ENCODE data around the gene CYP4X1. TPM values are rescaled to one million over a fixed set of nuclear protein-coding genes. Genes with fewer than 3 reads are reported as not detected.

Gene CYP4X1, protein sequence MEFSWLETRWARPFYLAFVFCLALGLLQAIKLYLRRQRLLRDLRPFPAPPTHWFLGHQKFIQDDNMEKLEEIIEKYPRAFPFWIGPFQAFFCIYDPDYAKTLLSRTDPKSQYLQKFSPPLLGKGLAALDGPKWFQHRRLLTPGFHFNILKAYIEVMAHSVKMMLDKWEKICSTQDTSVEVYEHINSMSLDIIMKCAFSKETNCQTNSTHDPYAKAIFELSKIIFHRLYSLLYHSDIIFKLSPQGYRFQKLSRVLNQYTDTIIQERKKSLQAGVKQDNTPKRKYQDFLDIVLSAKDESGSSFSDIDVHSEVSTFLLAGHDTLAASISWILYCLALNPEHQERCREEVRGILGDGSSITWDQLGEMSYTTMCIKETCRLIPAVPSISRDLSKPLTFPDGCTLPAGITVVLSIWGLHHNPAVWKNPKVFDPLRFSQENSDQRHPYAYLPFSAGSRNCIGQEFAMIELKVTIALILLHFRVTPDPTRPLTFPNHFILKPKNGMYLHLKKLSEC
- total RNA-seq (2011; cell fraction: chromatin; rRNA removed; ENCODE audit: low replicate concordance) = not detected in 2 replicates
- total RNA-seq (2011; cell fraction: nucleolus; rRNA removed) = not detected in 2 replicates
- total RNA-seq (2011; cell fraction: nucleoplasm; rRNA removed) = not detected in 2 replicates
- not detected in 2 replicates for total RNA-seq (2014; rRNA removed)
- not detected in 2 replicates for total RNA-seq (2014; rRNA removed; fragmentation: Illumina TruSeq; extraction: Trizol)
- not detected in 2 replicates for total RNA-seq (2015; rRNA removed; fragmentation: Illumina TruSeq; extraction: Trizol)
- total RNA-seq (2021) = not detected in 2 replicates
- 0.06 TPM in 1 of 2 replicates, not detected in the other for polyA plus RNA-seq (2011; rRNA removed)
- not detected in 2 replicates for polyA plus RNA-seq (2011; cell fraction: cytosol; rRNA removed)
- 0.16 TPM in 1 of 2 replicates, not detected in the other for polyA plus RNA-seq (2011; cell fraction: nucleus; rRNA removed)
- polyA plus RNA-seq (2012) = not detected in 2 replicates
- polyA plus RNA-seq (2014; fragmentation: Illumina TruSeq; extraction: Trizol) = not detected in 2 replicates
- polyA plus RNA-seq (2014; fragmentation: Nextera tagmentation; extraction: Ambion mirVana) = under 1 TPM; 0.03 to 0.17 TPM
- polyA plus RNA-seq (2014; rRNA removed) = not detected in 2 replicates
- not detected in 2 replicates for polyA minus RNA-seq (2011; rRNA and poly(A)+ RNA removed)
- polyA minus RNA-seq (2011; cell fraction: cytosol; rRNA and poly(A)+ RNA removed) = not detected in 2 replicates
- not detected in 2 replicates for polyA minus RNA-seq (2011; cell fraction: nucleus; rRNA and poly(A)+ RNA removed)
- not detected for Bru-seq, nascent RNA
- percentile 4 among the genes with signal in this experiment for BruChase-seq, experiment 1, labeled RNA remaining after a 2-hour chase
- not detected for BruChase-seq, experiment 2, labeled RNA remaining after a 6-hour chase
- long read RNA-seq, experiment 1 = 0 reads
- long read RNA-seq, experiment 2 = 0 reads
- long read RNA-seq, experiment 3 = 0 reads

DNA sequence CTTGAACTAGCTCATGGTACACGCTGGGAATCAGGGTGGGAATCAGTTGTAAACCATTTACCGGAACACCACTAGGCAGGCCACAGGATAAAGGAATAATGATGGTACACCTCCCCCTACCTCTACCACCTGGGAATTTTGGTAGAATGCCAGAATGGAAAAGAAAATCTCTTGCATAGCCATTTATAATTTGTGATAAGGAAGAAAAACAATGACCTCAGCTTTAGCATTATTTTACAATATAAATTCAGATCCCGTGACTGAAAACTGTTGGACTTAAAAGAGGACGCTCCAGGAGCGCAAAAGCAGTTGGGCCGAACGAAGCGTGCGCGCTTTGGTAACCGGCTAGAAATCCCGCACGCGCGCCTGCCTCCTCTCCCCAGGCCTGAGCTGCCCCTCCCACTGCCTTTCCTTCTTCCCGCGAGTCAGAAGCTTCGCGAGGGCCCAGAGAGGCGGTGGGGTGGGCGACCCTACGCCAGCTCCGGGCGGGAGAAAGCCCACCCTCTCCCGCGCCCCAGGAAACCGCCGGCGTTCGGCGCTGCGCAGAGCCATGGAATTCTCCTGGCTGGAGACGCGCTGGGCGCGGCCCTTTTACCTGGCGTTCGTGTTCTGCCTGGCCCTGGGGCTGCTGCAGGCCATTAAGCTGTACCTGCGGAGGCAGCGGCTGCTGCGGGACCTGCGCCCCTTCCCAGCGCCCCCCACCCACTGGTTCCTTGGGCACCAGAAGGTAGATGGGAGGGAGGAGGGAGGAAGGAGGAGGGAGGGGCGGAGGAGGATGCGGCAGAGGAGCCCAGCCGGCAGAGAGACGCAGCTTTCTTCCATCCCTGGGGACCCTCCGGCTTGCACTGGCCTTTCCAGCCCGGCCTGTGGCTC is at the start of gene CYP4X1:
Gene CYP4X1 (plus strand): TSS at position 402 of the 873 bp plus-strand sequence. CDS start 149 bp downstream, at position 551.
- Histone ChIP-seq H3K9me3 (replicated peaks; ENCODE audit: control insufficient read depth, insufficient read depth, low read depth, low read length) (no peaks in the 10 kb centered on the region), H4K20me1 (replicated peaks; ENCODE audit: control insufficient read depth, insufficient read depth, low read length) (no peaks in the 10 kb centered on the region), H3K79me2 (ENCODE audit: control insufficient read depth, insufficient read depth, low read length) (no peaks in the 10 kb centered on the region), H3K4me1 (replicated peaks in 1 of 2; ENCODE audit: control insufficient read depth in 2 of 2, insufficient read depth in 2 of 2, low read length in 2 of 2) (peaks cover 0 to 6% of the 10 kb centered on the region in 2 experiments; a peak in 1 of 5 replicates), H3K9me1 (ENCODE audit: control insufficient read depth, insufficient read depth, low read length) (no peaks in the 10 kb centered on the region), H2AFZ (ENCODE audit: low read depth, low read length) (no peak within 1 kb of the TSS), H3K4me2 (ENCODE audit: insufficient read depth, low read length) (no peak within 1 kb of the TSS), H3K9ac (ENCODE audit: insufficient read depth in 1 of 2, low read depth in 2 of 2, low read length in 2 of 2) (no peak within 1 kb of the TSS), H3K27me3 (ENCODE audit: control insufficient read depth in 2 of 2, insufficient read depth in 2 of 2, low read length in 2 of 2) (peaks cover 16 to 21% of the 10 kb centered on the region in 2 experiments; a peak in 4 of 5 replicates), H3K36me3 (ENCODE audit: control insufficient read depth, insufficient read depth, low read length) (no peaks in the 10 kb centered on the region), H3K27ac (ENCODE audit: extremely low read depth, low read depth, low read length) (no peak within 1 kb of the TSS), H3K4me3 (no peak within 1 kb of the TSS)
- POLR2A ChIA-PET = interaction anchor here (1.0 to 1.1 kb wide), 2 partner anchors 9 to 10 kb away, joined by 3 to 4 read pairs; no protein-coding TSS in a partner anchor
- no peak for DNase-seq (ENCODE audit: extremely low read depth in 1 of 4, low spot score in 3 of 4)
- TF ChIP-seq ZNF263 (CRISPR knock-in tag; IDR thresholded peaks at IDR 0.05; ENCODE audit: borderline replicate concordance) (0 out of 2 replicates have a peak, but pooled peaks have one; percentile 37), PHB (CRISPR knock-in tag; IDR thresholded peaks at IDR 0.05) (no peak), HLTF (IDR thresholded peaks at IDR 0.05) (no peak), PCBP1 (IDR thresholded peaks at IDR 0.05; ENCODE audit: low read depth, low read length, poor library complexity, severe bottlenecking) (peak; percentile 40), RBM25 (IDR thresholded peaks at IDR 0.05; ENCODE audit: low read depth, low read length, severe bottlenecking) (no peak), DMBX1 (CRISPR knock-in tag; IDR thresholded peaks at IDR 0.05; ENCODE audit: borderline replicate concordance) (no peak)
- TF ChIP-seq, protein P1, sequence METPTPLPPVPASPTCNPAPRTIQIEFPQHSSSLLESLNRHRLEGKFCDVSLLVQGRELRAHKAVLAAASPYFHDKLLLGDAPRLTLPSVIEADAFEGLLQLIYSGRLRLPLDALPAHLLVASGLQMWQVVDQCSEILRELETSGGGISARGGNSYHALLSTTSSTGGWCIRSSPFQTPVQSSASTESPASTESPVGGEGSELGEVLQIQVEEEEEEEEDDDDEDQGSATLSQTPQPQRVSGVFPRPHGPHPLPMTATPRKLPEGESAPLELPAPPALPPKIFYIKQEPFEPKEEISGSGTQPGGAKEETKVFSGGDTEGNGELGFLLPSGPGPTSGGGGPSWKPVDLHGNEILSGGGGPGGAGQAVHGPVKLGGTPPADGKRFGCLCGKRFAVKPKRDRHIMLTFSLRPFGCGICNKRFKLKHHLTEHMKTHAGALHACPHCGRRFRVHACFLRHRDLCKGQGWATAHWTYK (CRISPR knock-in tag; IDR thresholded peaks at IDR 0.05) = no peak
- intact Hi-C loops (cut with micrococcal nuclease) (no loop called here), in situ Hi-C loops (cut with MboI) (no loop called here)
- no peak for ATAC-seq
- BruUV-seq (replicated peaks) = no TSS peak
- 4% methylated on average over 47 of the region's 49 CpGs for WGBS (ENCODE audit: insufficient coverage, low coverage, missing lambda C conversion rate)
- CTCF ChIA-PET (ENCODE audit: low intra/inter-chr PET ratio) = no interaction called here
- FAIRE-seq = no peak
